Measurements from ENCODE around the gene ZNF784.

DNA sequence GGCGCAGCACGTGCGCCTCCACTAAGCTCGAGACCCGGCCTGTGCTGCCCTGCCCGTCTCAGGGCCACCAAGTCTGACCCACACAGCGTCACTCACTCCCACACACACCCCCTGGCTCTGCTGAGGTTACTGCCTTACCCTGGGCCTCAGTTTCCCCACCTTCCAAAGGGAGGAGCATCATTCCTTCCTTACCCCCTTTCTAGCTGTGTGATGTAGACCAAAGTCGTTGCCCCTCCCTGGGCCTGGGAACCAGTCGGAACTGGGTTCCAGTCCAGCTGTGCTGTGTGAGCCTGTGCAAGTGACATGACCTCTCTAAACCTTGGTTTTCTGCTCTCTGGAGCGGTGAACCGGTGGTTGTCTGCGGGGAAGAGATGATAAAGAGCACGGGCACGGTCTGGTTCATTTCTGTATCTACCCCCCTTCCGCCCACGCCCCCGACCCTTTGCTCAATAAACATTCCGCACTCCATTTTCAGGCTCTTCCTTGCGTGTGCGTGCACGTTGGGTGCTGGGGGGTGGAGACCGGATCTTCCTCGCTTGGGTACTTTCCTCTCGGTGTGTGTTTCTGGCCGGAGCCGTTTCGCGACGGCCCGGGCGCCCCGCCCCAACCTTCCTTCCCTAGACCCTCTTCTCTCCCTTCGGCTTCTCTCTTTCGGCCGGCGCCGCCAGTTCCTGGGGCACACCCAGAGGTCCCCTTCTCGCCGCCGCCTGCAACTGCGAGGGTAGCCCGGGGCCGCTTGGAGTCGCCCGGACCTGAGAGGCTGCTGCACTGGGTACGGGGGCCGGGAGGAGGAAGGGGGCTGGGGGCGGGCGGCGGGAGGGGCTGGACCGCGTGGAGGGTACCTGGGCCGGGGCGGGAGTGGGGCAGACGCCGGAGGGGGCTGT lies 18.9 kb upstream of the ZNF784 start, which contains the start of gene ZNF581:
- TF ChIP-seq POLR2A (IDR thresholded peaks at IDR 0.05) (no peak), EP300 (IDR thresholded peaks at IDR 0.05) (no peak), POLR2AphosphoS5 (IDR thresholded peaks at IDR 0.05) (peak; percentile 26 to 68 (median 52))
- TF ChIP-seq, protein P1, sequence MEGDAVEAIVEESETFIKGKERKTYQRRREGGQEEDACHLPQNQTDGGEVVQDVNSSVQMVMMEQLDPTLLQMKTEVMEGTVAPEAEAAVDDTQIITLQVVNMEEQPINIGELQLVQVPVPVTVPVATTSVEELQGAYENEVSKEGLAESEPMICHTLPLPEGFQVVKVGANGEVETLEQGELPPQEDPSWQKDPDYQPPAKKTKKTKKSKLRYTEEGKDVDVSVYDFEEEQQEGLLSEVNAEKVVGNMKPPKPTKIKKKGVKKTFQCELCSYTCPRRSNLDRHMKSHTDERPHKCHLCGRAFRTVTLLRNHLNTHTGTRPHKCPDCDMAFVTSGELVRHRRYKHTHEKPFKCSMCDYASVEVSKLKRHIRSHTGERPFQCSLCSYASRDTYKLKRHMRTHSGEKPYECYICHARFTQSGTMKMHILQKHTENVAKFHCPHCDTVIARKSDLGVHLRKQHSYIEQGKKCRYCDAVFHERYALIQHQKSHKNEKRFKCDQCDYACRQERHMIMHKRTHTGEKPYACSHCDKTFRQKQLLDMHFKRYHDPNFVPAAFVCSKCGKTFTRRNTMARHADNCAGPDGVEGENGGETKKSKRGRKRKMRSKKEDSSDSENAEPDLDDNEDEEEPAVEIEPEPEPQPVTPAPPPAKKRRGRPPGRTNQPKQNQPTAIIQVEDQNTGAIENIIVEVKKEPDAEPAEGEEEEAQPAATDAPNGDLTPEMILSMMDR (IDR thresholded peaks at IDR 0.05) = no peak
